Activated T-cell treated with anti-CD3 and anti-CD28 coated beads, Interleukin-2, amount 50 U/mL, for 72 hours (primary cell): ENCODE measurements around the gene PALLD. TPM values are rescaled to one million over a fixed set of nuclear protein-coding genes. Genes with fewer than 3 reads are reported as not detected.
"Not testable (repeated sequence)": the region's sequence is repeated elsewhere in the genome, so short reads cannot be mapped to it uniquely, and the experiment has no call there.

Experiments used
- ATAC-seq, 2 donors: fragments of 150-1000 bp; cut with Tn5 transposase; replicated peaks in 1 of 2; 2 replicates each; pipeline ENCODE4 v1.10.0; 2021; ENCODE audit warnings: moderate library complexity in 2 of 2, mild to moderate bottlenecking in 1 of 2
- DNase-seq, 2 donors: peaks; one replicate each; pipeline ENCODE4 v3.0.0; 2021 to 2022; ENCODE audit warnings: mixed read lengths in 1 of 2
- H3K27ac Mint-ChIP-seq: one replicate; pipeline ENCODE4 v1.8.0; 2022; ENCODE audit warnings: mild to moderate bottlenecking, moderate library complexity, mixed read lengths
- H3K27me3 Mint-ChIP-seq: one replicate; pipeline ENCODE4 v1.8.0; 2022; ENCODE audit warnings: low read depth, mixed read lengths
- H3K36me3 Mint-ChIP-seq, 2 donors: one replicate each; pipeline ENCODE4 v1.8.0; 2022; ENCODE audit warnings: mixed read lengths in 2 of 2, mild to moderate bottlenecking in 1 of 2; ENCODE audit not compliant: insufficient read depth in 2 of 2
- H3K4me1 Mint-ChIP-seq: one replicate; pipeline ENCODE4 v1.8.0; 2022; ENCODE audit warnings: low read depth, mixed read lengths
- H3K4me3 Mint-ChIP-seq, 2 donors: one replicate each; pipeline ENCODE4 v1.8.0; 2022; ENCODE audit warnings: mild to moderate bottlenecking in 2 of 2, mixed read lengths in 2 of 2, moderate library complexity in 2 of 2
- H3K9me3 Mint-ChIP-seq, 2 donors: one replicate each; pipeline ENCODE4 v1.8.0; 2022; ENCODE audit warnings: mixed read lengths in 2 of 2
- total RNA-seq, 2 donors: library from RNA; stranded (reverse); gene quantifications; one replicate each; pipeline ENCODE4 v1.2.3, GENCODE V29; 2022

PALLD gene
- total RNA-seq, 2 donors from 2014 or later: 13.5 to 16.7 TPM

DNA sequence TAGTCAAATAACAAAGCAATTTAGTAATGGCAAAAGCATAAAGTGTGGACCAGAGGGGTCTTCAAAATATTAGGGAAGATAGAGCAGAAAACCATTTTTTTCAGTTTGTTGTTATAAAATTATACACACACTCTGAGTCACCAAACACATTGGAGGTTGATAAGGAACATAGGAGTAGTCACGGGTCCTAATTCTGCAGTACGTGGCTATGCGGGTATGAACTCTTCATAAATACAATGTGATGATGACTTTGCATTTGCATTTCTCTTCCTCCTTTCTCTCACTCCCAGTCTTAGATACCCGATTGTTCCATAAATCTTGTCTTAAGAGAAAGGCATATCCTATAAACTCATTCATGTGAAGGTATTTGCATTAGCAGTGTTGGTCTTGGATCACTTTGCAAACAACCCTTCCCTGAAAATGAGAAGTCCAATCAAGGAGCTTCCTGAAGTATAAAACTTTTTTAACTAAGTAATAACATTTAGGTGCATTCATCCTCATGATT is 223.6 kb downstream of the PALLD start:
- no peak overlapping the region for H3K4me3 Mint-ChIP-seq
- no peak overlapping the region for H3K27ac Mint-ChIP-seq
- peaks cover 27% of the 10 kb centered on the region for H3K4me1 Mint-ChIP-seq
- peaks cover 12% of the 10 kb centered on the region for H3K27me3 Mint-ChIP-seq
- no peak for ATAC-seq
- H3K36me3 Mint-ChIP-seq: peaks cover 0 to 2% of the 10 kb centered on the region in 2 donors
- peaks cover 1 to 2% of the 10 kb centered on the region in 2 donors for H3K9me3 Mint-ChIP-seq
- DNase-seq: no peak

DNA sequence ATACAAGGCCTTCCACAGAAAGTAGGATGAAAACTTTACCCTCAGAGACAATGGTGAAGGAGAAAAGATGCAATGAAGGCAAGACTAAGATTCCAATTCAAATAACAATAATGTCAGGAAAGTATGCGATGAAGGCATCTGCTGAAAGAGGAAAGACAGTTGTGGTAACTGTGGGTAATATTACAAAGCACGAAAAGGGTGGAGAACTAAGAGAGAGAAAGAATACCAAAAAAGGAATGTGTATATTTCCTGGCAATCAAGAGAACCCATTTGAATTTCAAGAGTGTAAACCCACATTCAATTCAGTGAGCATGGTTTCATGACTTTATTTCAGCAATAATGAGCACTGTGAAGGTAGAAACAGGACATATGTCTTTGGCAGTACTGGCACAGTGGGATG is 225.5 kb downstream of the PALLD start:
- Mint-ChIP-seq H3K27me3 (peaks cover 5% of the 10 kb centered on the region), H3K4me1 (peaks cover 27% of the 10 kb centered on the region), H3K4me3 (peak overlapping the region; percentile 7 to 56), H3K36me3 (peaks cover 2% of the 10 kb centered on the region in 2 donors), H3K9me3 (peaks cover 3 to 5% of the 10 kb centered on the region in 2 donors), H3K27ac (no peak overlapping the region)
- ATAC-seq (no peak), DNase-seq (no peak)

DNA sequence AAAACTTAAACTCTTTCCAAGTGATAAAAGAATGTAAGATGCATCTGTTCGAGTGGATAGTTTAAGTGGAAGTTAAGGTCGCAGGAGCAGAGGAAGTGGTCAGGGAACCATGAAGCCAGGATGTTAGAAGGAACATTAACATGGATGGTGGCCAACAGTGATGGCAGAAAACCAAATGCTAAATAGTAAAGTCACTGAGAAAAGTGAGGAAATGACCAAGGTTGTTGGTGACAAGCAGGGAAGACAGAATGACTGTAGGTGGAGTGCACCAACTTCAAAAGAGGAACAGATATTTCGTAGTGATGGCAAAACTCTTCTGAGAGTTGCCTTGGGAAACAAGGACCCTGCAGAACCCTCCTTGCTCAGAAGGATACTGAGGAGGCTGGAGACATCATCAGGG is 226.2 kb downstream of the PALLD start:
- DNase-seq: no peak
- H3K27me3 Mint-ChIP-seq: peaks cover 5% of the 10 kb centered on the region
- peak; percentile 14 to 24 for ATAC-seq
- H3K27ac Mint-ChIP-seq: no peak overlapping the region
- peaks cover 27% of the 10 kb centered on the region for H3K4me1 Mint-ChIP-seq
- peak overlapping the region in 1 of 2 donors; percentile 56 for H3K4me3 Mint-ChIP-seq
- H3K36me3 Mint-ChIP-seq: peaks cover 2% of the 10 kb centered on the region in 2 donors
- H3K9me3 Mint-ChIP-seq: peaks cover 5% of the 10 kb centered on the region in 2 donors

DNA sequence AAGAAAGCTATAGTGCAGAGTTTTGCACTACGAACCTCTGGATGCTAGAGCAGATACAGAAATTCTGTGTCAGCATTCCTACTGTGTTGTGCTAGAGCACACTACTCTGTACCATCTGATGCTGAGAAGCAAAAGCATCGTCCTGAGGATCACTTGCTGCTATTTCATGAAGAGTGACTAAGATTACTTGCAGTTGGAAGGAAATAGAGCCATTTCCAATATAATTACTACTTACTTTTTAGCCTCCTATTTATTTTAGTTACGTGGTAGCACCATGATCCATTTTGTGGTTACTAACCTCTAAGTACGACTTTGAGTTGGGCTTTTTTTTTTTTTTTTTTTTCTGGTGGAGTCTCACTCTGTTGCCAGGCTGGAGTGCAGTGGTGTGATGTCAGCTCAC is 226.7 kb downstream of the PALLD start:
- DNase-seq (no peak), ATAC-seq (peak; percentile 55 to 67)
- H3K9me3 Mint-ChIP-seq: peaks cover 5% of the 10 kb centered on the region in 2 donors
- peaks cover 2% of the 10 kb centered on the region in 2 donors for H3K36me3 Mint-ChIP-seq
- H3K4me3 Mint-ChIP-seq: no peak overlapping the region
- H3K4me1 Mint-ChIP-seq: peaks cover 27% of the 10 kb centered on the region
- peaks cover 7% of the 10 kb centered on the region for H3K27me3 Mint-ChIP-seq
- H3K27ac Mint-ChIP-seq: no peak overlapping the region

DNA sequence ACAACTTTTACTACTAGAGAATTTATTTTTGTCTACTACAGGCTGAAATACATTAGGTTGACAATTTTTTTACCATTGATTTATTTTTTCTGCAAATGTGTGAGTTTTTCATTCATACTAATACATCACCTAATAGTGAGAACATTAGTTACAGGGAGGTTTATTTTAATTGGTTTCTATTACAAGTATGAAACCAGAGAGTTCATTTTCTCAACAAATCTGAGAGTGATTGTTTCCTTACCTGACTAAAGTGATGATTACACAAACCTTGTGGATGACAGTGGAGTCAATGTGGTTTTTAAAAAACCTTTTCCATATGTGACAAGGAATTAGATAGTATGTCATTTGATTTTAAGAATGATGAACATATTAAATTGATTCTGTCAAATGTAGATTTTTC is 227.4 kb downstream of the PALLD start:
- peak in 1 of 2 donors; percentile 36 for ATAC-seq
- H3K4me3 Mint-ChIP-seq: no peak overlapping the region
- peaks cover 5% of the 10 kb centered on the region in 2 donors for H3K9me3 Mint-ChIP-seq
- no peak for DNase-seq
- no peak overlapping the region for H3K27ac Mint-ChIP-seq
- H3K4me1 Mint-ChIP-seq: peaks cover 27% of the 10 kb centered on the region
- H3K27me3 Mint-ChIP-seq: peaks cover 11% of the 10 kb centered on the region
- H3K36me3 Mint-ChIP-seq: peaks cover 2% of the 10 kb centered on the region in 2 donors

DNA sequence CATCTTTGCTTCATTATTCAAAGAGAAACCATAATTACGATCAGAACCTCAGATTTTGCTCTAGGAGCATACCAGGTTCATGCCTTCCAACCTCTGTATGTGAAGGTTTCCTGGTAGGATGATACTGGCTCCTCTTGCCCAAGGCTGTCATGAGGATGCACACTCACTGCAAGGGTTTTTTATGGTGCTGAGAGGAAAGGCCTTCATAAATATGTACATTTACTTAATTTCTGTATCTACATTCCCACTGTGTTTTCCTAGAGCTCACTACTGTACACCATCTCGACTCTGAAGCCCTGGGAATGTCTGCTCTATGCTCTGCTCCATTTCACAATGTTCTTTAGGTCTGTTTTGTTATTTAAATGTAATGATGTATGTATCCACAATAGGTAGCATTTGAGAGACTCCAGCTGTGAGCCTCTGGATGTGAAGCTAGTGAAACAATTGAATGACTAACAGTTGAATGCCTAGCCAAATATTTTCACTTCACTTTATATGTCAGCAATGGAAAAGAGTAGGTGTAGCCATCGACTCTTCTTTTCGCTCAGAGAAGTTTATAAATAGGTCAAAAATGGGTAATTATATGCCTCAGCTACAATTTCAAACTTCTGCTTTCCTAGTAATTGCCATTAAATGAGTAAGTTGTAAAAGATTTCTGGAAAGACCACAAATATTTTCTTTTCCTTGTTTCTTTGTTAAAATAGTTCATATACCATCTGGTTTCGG is 228.0 kb downstream of the PALLD start:
- peaks cover 27% of the 10 kb centered on the region for H3K4me1 Mint-ChIP-seq
- H3K27ac Mint-ChIP-seq: peak overlapping the region; percentile 26

DNA sequence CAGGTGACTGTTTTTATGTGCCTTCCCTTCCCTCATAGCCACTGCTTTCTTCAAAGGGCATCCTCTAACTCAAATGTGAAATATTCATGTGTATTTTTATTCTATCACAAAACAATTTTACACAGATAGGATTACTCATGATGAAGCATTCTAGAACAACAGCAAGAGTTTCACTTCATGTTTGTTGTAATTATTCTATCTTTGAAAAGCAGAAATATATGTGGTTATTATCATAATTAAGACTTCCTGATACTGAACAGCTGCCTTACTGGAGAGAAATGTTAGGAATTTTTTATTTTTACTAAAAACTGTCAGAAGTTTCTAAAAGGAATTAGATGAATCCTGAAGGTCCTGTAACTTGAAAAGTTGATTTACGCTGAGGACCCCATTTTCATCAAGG is 229.1 kb downstream of the PALLD start:
- Mint-ChIP-seq H3K36me3 (peaks cover 2% of the 10 kb centered on the region in 2 donors), H3K9me3 (peaks cover 5 to 7% of the 10 kb centered on the region in 2 donors), H3K4me1 (peaks cover 27% of the 10 kb centered on the region)

More for the DNA sequence above, 228.0 kb downstream of the PALLD start:
- ATAC-seq (peak; percentile 70 to 74), DNase-seq (no peak)
- Mint-ChIP-seq H3K4me3 (peak overlapping the region in 1 of 2 donors; percentile 54), H3K9me3 (peaks cover 5 to 7% of the 10 kb centered on the region in 2 donors), H3K27me3 (peaks cover 11% of the 10 kb centered on the region), H3K36me3 (peaks cover 2% of the 10 kb centered on the region in 2 donors)

DNA sequence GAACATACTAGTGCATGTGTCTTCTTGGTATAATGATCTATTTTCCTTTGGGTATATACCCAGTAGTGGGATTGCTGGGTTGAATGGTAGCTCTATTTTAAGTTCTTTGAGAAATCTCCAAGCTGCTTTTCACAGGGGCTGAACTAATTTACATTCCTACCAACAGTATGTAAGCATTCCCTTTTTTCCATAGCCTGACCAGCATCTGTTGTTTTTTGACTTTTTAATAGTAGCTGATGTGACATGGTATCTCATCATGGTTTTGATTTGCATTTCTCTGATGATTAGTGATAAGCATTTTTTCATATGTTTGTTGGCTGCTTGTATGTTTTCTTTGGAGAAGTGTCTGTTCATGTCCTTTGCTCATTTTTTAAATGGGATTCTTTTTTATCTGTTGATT is 230.3 kb downstream of the PALLD start:
- DNase-seq, H3K9me3 Mint-ChIP-seq, ATAC-seq, H3K4me3 Mint-ChIP-seq, H3K36me3 Mint-ChIP-seq, H3K27ac Mint-ChIP-seq: not testable (repeated sequence)
- H3K4me1 Mint-ChIP-seq: peaks cover 25% of the 10 kb centered on the region
- H3K27me3 Mint-ChIP-seq: peaks cover 29% of the 10 kb centered on the region

More for the DNA sequence above, 229.1 kb downstream of the PALLD start:
- DNase-seq: no peak
- H3K27me3 Mint-ChIP-seq: peaks cover 20% of the 10 kb centered on the region
- no peak overlapping the region for H3K27ac Mint-ChIP-seq
- H3K4me3 Mint-ChIP-seq: no peak overlapping the region
- no peak for ATAC-seq

DNA sequence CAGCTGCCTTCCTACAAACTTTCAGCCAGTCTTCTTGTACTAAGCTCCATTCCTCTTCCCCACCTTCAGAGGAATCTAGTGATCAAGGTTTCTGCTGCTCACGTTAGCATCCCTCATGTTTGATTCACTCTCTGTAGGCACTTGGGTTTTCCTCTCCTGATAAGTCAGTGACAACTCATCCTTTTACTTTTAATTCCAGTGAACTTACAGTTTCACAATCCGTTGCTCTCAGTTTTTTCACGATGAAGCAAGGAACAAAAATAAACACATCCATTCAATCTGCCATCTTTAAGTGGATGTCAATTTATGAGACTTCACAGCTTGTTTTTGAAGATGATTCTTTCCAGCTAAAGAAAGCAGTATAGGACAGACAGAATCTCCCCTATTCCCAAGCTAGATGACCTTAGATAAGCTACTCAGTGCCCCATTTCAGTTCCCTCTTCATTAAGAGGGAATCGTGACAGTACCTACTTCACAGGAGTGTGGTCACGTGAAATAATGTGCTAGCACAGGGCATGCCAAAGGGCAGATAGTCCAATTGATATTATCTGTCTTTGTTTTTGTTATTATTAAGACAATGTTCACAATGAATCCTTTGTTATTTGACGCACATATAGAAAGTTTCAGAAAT is 234.3 kb downstream of the PALLD start:
- Mint-ChIP-seq H3K27ac (no peak overlapping the region), H3K4me1 (no peaks in the 10 kb centered on the region), H3K27me3 (peaks cover 35% of the 10 kb centered on the region)

DNA sequence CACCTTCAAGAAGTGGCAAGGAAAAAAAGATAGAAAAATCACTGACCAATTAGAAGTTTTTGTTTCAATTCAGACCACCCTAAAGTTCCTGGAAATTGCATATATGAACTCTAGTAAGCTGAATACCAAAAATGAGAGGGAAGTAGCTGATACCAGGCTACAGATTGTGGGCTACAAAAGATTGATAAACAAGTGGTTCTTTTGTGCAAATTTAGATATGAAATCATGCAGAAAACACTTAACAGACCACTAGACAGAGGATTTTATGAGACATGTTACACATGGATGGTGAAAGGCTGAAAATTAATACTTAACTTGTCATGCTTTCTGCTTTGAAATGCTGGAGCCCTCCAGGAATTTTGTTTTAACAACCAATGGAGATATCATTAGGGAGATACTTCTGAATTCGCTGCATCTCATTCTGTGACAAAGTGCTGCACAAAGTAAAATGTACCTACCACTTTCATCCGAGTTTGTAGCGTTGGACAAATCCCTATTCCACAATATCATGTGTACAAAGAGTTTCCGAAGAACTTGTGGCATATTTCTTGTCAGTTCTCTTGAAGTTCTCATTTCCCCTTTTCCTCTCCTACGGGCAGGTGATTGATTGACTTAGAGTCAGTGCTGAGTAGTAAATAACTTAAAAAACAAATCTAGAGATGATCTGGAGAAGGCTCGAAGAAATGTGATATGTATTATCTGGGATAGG is 235.0 kb downstream of the PALLD start:
- DNase-seq (no peak), ATAC-seq (no peak)
- Mint-ChIP-seq H3K4me1 (no peaks in the 10 kb centered on the region), H3K27ac (no peak overlapping the region), H3K4me3 (no peak overlapping the region), H3K36me3 (peaks cover 0 to under 1% of the 10 kb centered on the region in 2 donors), H3K27me3 (peaks cover 35% of the 10 kb centered on the region), H3K9me3 (peaks cover 2 to 3% of the 10 kb centered on the region in 2 donors)

More for the DNA sequence above, 234.3 kb downstream of the PALLD start:
- Mint-ChIP-seq H3K4me3 (no peak overlapping the region), H3K36me3 (peaks cover 0 to 2% of the 10 kb centered on the region in 2 donors), H3K9me3 (peaks cover 3 to 5% of the 10 kb centered on the region in 2 donors)
- ATAC-seq (no peak), DNase-seq (no peak)

DNA sequence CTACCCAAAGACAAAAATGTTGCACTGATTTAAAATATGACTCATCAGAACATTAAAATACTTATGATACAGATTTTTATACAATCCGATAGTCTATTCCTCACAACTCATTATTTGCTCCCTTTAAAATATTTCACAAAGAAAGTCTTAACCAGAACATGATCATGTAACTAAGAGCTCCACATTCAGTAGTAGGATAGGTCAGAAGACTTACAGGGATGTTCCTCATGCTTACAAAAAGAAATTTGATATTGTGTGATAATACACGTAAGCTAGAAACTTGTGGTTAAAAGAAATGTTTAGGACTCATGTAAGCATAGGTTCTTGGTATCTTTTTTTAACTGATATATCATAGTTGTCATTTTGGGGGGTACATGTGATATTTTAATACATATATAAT is 235.9 kb downstream of the PALLD start:
- DNase-seq (no peak), ATAC-seq (no peak)
- Mint-ChIP-seq H3K4me3 (no peak overlapping the region), H3K4me1 (no peaks in the 10 kb centered on the region), H3K36me3 (no peaks in the 10 kb centered on the region), H3K9me3 (peaks cover 2 to 3% of the 10 kb centered on the region in 2 donors), H3K27me3 (peaks cover 35% of the 10 kb centered on the region), H3K27ac (no peak overlapping the region)

DNA sequence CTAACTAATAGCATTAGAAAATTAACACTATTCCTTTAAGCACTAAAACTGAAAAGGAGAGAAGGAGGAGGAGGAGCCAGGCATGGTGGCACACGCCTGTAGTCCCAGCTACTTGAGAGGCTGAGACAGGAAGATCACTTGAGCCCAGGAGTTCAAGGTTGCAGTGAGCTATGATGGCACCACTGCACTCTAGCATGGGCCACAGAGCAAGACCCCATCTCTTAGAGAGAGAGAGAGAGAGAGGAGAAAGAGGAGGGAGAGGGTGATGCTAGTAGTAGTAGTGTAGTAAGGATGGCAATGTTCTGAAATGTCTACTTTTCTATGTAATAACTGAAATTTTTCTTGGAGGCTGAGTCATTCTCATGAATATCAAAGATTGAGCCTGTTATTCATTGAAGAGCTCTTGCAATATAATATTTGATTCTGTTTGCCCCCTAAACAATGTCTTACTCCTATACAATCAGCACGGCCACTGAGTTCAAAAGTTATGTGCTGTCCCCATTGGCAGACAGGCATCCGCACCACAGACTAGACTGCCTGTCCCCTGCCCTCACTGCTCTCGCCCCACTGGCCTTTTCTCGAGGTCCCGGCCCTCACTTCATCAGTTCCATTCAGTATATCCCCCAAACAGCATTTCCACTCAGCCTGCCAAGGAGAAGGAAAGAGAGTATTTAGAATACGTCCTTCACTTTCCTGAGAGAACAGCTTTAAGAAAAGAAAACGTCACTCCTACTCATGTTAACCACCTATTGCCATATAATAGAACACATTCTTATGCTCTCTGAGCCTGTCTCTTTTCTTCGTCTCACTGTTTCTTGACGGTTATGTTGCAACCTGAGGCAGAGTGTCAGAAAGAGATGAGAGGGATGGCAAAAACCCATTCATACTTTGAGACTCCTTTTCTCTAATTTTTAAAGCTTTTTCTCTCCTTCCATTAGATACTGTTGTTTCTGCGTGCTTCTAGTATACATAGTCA is 238.1 kb downstream of the PALLD start:
- H3K9me3 Mint-ChIP-seq: no peaks in the 10 kb centered on the region
- H3K4me1 Mint-ChIP-seq: no peaks in the 10 kb centered on the region
- no peak overlapping the region for H3K4me3 Mint-ChIP-seq
- no peaks in the 10 kb centered on the region for H3K36me3 Mint-ChIP-seq
- DNase-seq: no peak
- ATAC-seq: no peak
- H3K27ac Mint-ChIP-seq: no peak overlapping the region
- H3K27me3 Mint-ChIP-seq: peaks cover 28% of the 10 kb centered on the region
